K562 (cell line): ENCODE data around the gene MFAP3L. TPM values are rescaled to one million over a fixed set of nuclear protein-coding genes. Genes with fewer than 3 reads are reported as not detected.

Source experiments
- ATAC-seq: fragments of 200-7000 bp; cut with Tn5 transposase; 3 replicates; pipeline ENCODE4 v1.9.1; 2020; ENCODE audit warnings: moderate library complexity
- BruUV-seq: library from RNA; stranded (reverse); fragments of 400-500 nt; replicated peaks from 2 replicates; lab custom pipeline; 2021; lab: Mats Ljungman, UMichigan
- CTCF ChIA-PET: fragments of 300-600 bp; formaldehyde crosslinking; extraction: SDS; loops from one replicate; lab custom pipeline; 2021; ENCODE audit warnings: low intra/inter-chr PET ratio; lab: Yijun Ruan, JAX
- POLR2A ChIA-PET: fragments of 300-600, 350-650 bp; sonication (Branson Sonifier 250); formaldehyde crosslinking; extraction: SDS; loops from one replicate; lab custom pipeline; 2021; ENCODE audit warnings: antibody characterized with exemption, inconsistent platforms; lab: Yijun Ruan, JAX
- DNase-seq, 4 experiments: peaks; one replicate each; pipeline versions ENCODE4 v3.0.0 to v3.0.0-alpha.2; 2011 to 2018; ENCODE audit warnings: low spot score in 3 of 4, mixed read lengths in 3 of 4; ENCODE audit errors: extremely low read depth in 1 of 4
- FAIRE-seq: peaks from 2 replicates; lab custom pipeline; 2011; peaks lifted over from hg19 to GRCh38; lab: Jason Lieb, UNC
- H2AFZ ChIP-seq: 2 replicates; pipeline ENCODE4 v1.6.0; 2011; ENCODE audit warnings: low read depth, low read length, control low read depth, inconsistent platforms
- H3K27ac ChIP-seq: fragments of 200-600 bp; 3 replicates; pipeline ENCODE4 v1.8.0; 2011; ENCODE audit warnings: low read depth, mild to moderate bottlenecking, control low read depth, inconsistent platforms, low read length, moderate library complexity, mixed read lengths; ENCODE audit errors: extremely low read depth
- H3K27me3 ChIP-seq, 2 experiments: fragments of 300-600 bp in 1 of 2; 2 replicates in 1 of 2; 3 replicates in 1 of 2; pipeline versions ENCODE4 v1.6.0 to v1.8.0; 2011; ENCODE audit warnings: inconsistent platforms in 2 of 2, low read length in 2 of 2, mild to moderate bottlenecking in 1 of 2, mixed read lengths in 1 of 2, moderate library complexity in 1 of 2; ENCODE audit not compliant: control insufficient read depth in 2 of 2, insufficient read depth in 2 of 2
- H3K36me3 ChIP-seq: fragments of 300-600 bp; 3 replicates; pipeline ENCODE4 v1.8.0; 2011; ENCODE audit warnings: mild to moderate bottlenecking, low read length, inconsistent platforms; ENCODE audit not compliant: control insufficient read depth, insufficient read depth
- H3K4me1 ChIP-seq, 2 experiments: fragments of 200-600 bp in 1 of 2; replicated peaks in 1 of 2; 2 replicates in 1 of 2; 3 replicates in 1 of 2; pipeline versions ENCODE4 v1.5.1 to v1.8.0; 2011; ENCODE audit warnings: inconsistent platforms in 2 of 2, low read length in 2 of 2, mild to moderate bottlenecking in 1 of 2, mixed read lengths in 1 of 2, moderate library complexity in 1 of 2; ENCODE audit not compliant: control insufficient read depth in 2 of 2, insufficient read depth in 2 of 2
- H3K4me2 ChIP-seq: 2 replicates; pipeline ENCODE4 v1.6.1; 2011; ENCODE audit warnings: low read length, control low read depth, inconsistent platforms, mixed read lengths; ENCODE audit not compliant: insufficient read depth
- H3K4me3 ChIP-seq: fragments of 200-600 bp; sonication (generic), shearing (Covaris generic); 2 replicates; pipeline ENCODE4 v1.5.1; 2016; ENCODE audit warnings: control low read depth, inconsistent platforms
- H3K79me2 ChIP-seq: fragments of 200-600 bp; 3 replicates; pipeline ENCODE4 v1.8.0; 2011; ENCODE audit warnings: low read length, inconsistent platforms; ENCODE audit not compliant: control insufficient read depth, insufficient read depth
- H3K9ac ChIP-seq, 2 experiments: 2 replicates each; pipeline versions ENCODE4 v1.6.0 to v1.6.1; 2011; ENCODE audit warnings: low read depth in 2 of 2, low read length in 2 of 2, control low read depth in 1 of 2, inconsistent platforms in 1 of 2, mild to moderate bottlenecking in 1 of 2, mixed read lengths in 1 of 2; ENCODE audit not compliant: insufficient read depth in 1 of 2
- H3K9me1 ChIP-seq: one replicate; pipeline ENCODE4 v1.6.0; 2011; ENCODE audit warnings: inconsistent platforms, mild to moderate bottlenecking, low read length, moderate library complexity; ENCODE audit not compliant: control insufficient read depth, insufficient read depth
- H3K9me3 ChIP-seq: replicated peaks from 2 replicates; pipeline ENCODE4 v1.5.1; 2011; ENCODE audit warnings: low read depth, low read length, inconsistent platforms; ENCODE audit not compliant: control insufficient read depth, insufficient read depth
- H4K20me1 ChIP-seq: replicated peaks from 2 replicates; pipeline ENCODE4 v1.6.1; 2011; ENCODE audit warnings: low read length, inconsistent platforms, mixed read lengths; ENCODE audit not compliant: control insufficient read depth, insufficient read depth
- ZBED1 ChIP-seq: IDR thresholded peaks from 2 replicates; pipeline ENCODE4 v1.6.1; 2014
- ZHX1 ChIP-seq: fragments of 150-350 bp; conservative IDR thresholded peaks from 2 replicates; pipeline ENCODE4 v1.6.1; 2014; ENCODE audit warnings: low read length
- ZNF79 ChIP-seq: fragments of 250-450 bp; sonication (Bioruptor Pico); IDR thresholded peaks from 2 replicates; pipeline ENCODE4 v1.4.0; 2020; ENCODE audit warnings: low read depth, mild to moderate bottlenecking, moderate library complexity
- WGBS: fragments of 100-300 bp; shearing (Covaris generic); methylation state at CpG from one replicate; pipeline ENCODE4 v1.1.6; 2016; ENCODE audit warnings: low coverage, mixed read lengths; ENCODE audit not compliant: insufficient coverage; ENCODE audit errors: missing lambda C conversion rate; 5-methylcytosine and 5-hydroxymethylcytosine counted together
- in situ Hi-C: fragments of 300-500 bp; cut with MboI; formaldehyde crosslinking; loops from 4 replicates; pipeline ENCODE4 v1.15.0; 2018; ENCODE audit warnings: inconsistent platforms, mixed read lengths
- intact Hi-C: fragments of 100-400 bp; cut with micrococcal nuclease; formaldehyde crosslinking; loops from 2 replicates; pipeline ENCODE4 v1.14.2; 2022
- polyA plus RNA-seq, 8 experiments: library from polyadenylated mRNA; depleted of rRNA in 4 of 8; stranded (reverse) in 5 of 8; unstranded in 3 of 8; fragments of >200 nt; fragmentation: Nextera tagmentation in 2 of 8; fragmentation: Illumina TruSeq in 1 of 8; extraction: Ambion mirVana in 2 of 8; extraction: Trizol in 1 of 8; gene quantifications; 2 replicates each; pipeline versions ENCODE4 v1.2.1 to v1.2.3, GENCODE V29; 2011 to 2014; ENCODE audit warnings: inconsistent platforms in 1 of 8, missing spikeins in 1 of 8
- total RNA-seq, 7 experiments: library from RNA; depleted of rRNA in 6 of 7; stranded (reverse); fragments of >200 nt in 6 of 7; fragmentation: Illumina TruSeq in 2 of 7; extraction: Trizol in 2 of 7; gene quantifications; 2 replicates each; pipeline versions ENCODE4 v1.2.1 to v1.2.3, GENCODE V29; 2011 to 2021; ENCODE audit warnings: low replicate concordance in 1 of 7

The MFAP3L gene
- total and polyA plus RNA-seq, 9 of the 15 experiments (the other 6 are each of a cell fraction or from before 2014, with no cell fraction given) = 0.06 to 0.25 (median 0.20) TPM; not detected in 3

- H3K9me1 ChIP-seq = no peaks in the 10 kb centered on the region
- H3K9ac ChIP-seq = no peak overlapping the region
- no peak overlapping the region for H3K27ac ChIP-seq
- H3K9me3 ChIP-seq = no peaks in the 10 kb centered on the region
- no peaks in the 10 kb centered on the region for H3K4me1 ChIP-seq
- H3K79me2 ChIP-seq = no peaks in the 10 kb centered on the region
- ATAC-seq (no peak), FAIRE-seq (no peak)
- no peak overlapping the region for H2AFZ ChIP-seq
- H3K36me3 ChIP-seq = no peaks in the 10 kb centered on the region
- in situ Hi-C loops = no loop called here
- POLR2A ChIA-PET = interaction anchor here (0.5 to 0.7 kb wide), 2 partner anchors 10 to 141 kb away, joined by 3 read pairs; no protein-coding TSS in a partner anchor
- 0% methylated on average over 5 of the region's 5 CpGs for WGBS
- no TSS peak for BruUV-seq
- no peaks in the 10 kb centered on the region for H4K20me1 ChIP-seq
- peaks cover 0 to 2% of the 10 kb centered on the region in 2 experiments; a peak in 1 of 5 replicates for H3K27me3 ChIP-seq
- CTCF ChIA-PET = no interaction called here
- no peak overlapping the region for H3K4me3 ChIP-seq
- no peak overlapping the region for H3K4me2 ChIP-seq
- TF ChIP-seq ZBED1 (no peak), ZNF79 (CRISPR knock-in tag) (no peak), ZHX1 (no peak)
- TF ChIP-seq, all 486 proteins: peak for 0
- intact Hi-C loops = no loop called here
- DNase-seq = no peak
Measured at GRCh38 chr4:169955521-169955920, 70.7 kb downstream of the MFAP3L start.
